ENCODE results near the gene ZNF804A.

The ZNF804A gene

DNA sequence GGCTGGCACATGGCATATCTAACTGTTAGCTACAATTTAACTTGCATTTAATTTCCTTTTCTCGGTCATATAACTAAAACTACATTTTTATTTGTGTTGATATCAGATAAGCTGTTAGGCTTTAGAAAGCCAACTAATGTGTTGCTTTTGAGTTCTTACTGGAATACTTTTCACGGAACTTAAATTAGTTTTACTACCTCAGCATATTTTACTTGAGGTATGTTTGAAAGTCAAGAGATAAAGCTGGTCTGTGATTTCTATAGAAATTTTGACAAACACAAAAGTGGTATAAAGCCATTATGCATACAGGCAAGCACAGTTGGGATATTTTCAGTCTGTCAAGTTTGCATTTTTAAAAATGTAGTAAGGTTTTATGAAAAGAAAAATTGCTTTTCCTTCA is 162.6 kb downstream of the ZNF804A start:
- TF ChIP-seq, protein P1, sequence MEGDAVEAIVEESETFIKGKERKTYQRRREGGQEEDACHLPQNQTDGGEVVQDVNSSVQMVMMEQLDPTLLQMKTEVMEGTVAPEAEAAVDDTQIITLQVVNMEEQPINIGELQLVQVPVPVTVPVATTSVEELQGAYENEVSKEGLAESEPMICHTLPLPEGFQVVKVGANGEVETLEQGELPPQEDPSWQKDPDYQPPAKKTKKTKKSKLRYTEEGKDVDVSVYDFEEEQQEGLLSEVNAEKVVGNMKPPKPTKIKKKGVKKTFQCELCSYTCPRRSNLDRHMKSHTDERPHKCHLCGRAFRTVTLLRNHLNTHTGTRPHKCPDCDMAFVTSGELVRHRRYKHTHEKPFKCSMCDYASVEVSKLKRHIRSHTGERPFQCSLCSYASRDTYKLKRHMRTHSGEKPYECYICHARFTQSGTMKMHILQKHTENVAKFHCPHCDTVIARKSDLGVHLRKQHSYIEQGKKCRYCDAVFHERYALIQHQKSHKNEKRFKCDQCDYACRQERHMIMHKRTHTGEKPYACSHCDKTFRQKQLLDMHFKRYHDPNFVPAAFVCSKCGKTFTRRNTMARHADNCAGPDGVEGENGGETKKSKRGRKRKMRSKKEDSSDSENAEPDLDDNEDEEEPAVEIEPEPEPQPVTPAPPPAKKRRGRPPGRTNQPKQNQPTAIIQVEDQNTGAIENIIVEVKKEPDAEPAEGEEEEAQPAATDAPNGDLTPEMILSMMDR (IDR thresholded peaks at IDR 0.05): no peak

DNA sequence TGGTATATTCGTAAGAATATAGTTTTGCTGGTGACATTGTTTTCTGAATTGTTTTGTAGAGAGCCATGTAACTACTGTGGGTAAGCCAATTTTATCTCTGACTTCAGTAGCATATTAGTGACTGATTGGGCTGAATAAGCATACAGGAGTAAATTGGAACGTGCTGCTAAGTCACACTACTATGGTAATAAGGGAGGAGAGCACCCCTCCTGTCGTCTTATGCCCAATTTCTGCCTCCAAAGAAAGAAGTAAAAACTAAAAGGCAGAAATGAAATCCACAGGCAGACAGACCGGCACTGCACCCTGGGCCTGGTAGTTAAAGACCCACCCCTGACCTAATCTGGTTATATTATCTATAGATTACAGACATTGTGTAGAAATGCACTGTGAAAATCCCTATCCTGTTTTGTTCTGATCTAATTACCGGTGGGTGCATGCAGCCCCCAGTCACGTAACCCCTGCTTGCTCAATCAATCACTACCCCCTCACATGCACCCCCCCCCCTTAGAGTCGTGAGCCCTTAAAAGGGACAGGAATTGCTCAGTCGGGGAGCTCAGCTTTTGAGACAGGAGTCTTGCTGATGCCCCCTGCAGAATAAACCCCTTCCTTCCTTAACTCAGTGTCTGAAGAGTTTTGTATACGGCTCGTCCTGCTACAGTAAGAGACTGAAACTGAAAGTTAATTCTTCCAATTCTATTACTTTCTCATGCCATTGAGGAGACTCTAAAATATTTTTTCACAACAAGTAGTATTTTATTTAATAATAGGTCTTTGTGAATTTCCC is 167.0 kb downstream of the ZNF804A start:
- DNase-seq (ENCODE audit: low spot score): no peak
- TF ChIP-seq, protein P1 (IDR thresholded peaks at IDR 0.05): no peak
- H3K27ac ChIP-seq: no peak overlapping the region
- H3K4me3 ChIP-seq: peak overlapping the region; percentile 33

More for the DNA sequence above, 162.6 kb downstream of the ZNF804A start:
- Histone ChIP-seq H3K27ac (no peak overlapping the region), H3K4me3 (no peak overlapping the region)
- no peak for DNase-seq (ENCODE audit: low spot score)

DNA sequence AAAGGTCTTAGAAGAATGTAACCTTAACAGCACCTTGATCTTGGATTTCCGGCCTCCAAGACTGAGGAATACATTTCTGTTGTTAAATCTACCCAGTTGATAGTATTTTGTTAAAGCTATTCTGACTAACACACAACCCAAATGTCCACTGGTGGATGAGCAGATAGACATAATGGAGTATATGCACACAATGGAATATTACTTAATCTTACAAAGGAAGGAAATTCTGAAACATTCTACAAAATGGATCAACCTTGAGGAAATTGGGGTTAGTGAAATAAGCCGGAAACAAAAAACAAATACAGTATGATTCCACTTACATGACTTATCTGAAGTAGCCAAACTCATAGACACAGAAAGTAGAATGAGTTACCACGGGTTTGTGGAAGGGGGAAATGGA is 168.7 kb downstream of the ZNF804A start:
- no peak overlapping the region for H3K4me3 ChIP-seq
- TF ChIP-seq, protein P1 (IDR thresholded peaks at IDR 0.05): no peak

DNA sequence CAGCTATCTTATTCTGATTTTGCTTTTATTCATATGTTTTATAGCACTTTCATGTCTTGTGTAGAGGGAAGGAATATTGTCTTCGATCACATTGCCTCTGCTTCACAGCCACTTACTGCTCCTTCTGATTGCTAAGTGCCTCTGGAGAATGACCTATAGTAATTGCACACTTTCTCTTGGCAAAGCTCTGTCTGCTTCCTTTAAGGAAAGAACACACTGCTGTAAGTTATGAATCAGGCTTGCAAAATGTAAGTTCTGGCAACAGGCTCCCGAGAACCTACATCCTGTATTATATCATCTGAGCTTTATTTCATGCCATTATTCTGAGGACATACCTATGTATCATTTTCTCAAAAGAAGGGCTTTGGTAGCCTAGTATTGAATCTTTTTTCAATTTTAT is 170.7 kb downstream of the ZNF804A start:
- no peak overlapping the region for H3K4me3 ChIP-seq
- TF ChIP-seq, protein P1 (IDR thresholded peaks at IDR 0.05): no peak
- H3K27ac ChIP-seq: no peak overlapping the region
- DNase-seq (ENCODE audit: low spot score): no peak

More for the DNA sequence above, 168.7 kb downstream of the ZNF804A start:
- no peak for DNase-seq (ENCODE audit: low spot score)
- no peak overlapping the region for H3K27ac ChIP-seq

DNA sequence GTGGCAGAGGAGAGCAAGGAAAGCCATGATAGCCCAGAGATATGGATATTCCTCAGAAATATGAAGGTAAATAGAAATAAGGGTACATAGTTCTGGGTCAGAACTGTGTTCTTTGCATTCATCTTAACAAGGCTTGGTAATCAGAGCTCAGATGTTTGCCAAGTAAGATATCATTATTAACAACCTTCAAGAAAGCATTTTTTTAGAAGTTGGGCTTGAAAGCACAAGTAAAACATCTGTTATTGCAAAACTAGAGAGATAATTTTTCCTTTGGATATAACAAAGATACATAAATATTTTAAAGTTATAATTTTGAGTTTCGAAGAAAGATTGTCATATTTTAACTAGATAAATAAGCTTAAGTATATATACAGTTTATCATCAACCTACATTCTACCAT is 171.4 kb downstream of the ZNF804A start:
- H3K27ac ChIP-seq: no peak overlapping the region
- no peak for DNase-seq (ENCODE audit: low spot score)
- H3K4me3 ChIP-seq: no peak overlapping the region

DNA sequence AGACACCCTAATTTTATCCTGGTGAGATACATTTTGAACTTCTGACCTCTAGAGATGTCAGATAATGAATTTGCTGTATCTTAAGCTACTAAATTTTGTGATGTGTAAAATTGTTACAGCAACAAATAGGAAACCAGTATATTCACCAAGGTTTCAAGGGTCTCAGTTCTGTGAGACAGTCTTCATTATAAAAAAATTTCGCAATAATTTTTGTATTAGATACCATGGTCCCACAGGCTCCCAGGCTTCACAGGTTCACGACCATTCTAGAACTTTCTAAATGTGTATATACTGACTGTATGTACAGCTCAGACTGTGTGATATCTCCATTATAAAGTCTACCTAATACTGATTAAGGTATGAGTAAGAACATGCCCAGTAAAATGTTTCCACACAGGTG is 181.4 kb downstream of the ZNF804A start:
- no peak for DNase-seq (ENCODE audit: low spot score)
- TF ChIP-seq, protein P1 (IDR thresholded peaks at IDR 0.05): no peak
- Histone ChIP-seq H3K4me3 (no peak overlapping the region), H3K27ac (no peak overlapping the region)

More for the DNA sequence above, 171.4 kb downstream of the ZNF804A start:
- TF ChIP-seq, protein P1 (IDR thresholded peaks at IDR 0.05): no peak

DNA sequence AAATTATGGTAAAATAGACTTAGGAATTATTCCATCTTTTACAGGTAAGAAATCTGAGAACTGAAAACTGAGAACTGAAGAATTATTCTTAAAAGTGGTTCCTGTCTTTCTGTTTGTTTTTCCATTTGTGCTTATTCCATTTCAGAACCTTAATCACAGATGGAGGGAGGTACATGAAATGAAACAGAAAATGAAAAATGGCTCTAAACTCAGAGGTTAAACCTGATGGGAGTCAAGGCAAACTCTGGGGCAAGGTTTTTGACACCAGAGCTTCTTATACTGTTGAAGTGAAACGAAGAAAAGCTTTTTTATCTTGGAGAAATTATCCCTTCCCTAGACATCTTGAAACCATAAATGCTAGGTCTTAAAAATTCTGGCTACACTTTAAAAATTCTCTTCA is 182.1 kb downstream of the ZNF804A start:
- Histone ChIP-seq H3K27ac (no peak overlapping the region), H3K4me3 (no peak overlapping the region)
- no peak for DNase-seq (ENCODE audit: low spot score)
- TF ChIP-seq, protein P1 (IDR thresholded peaks at IDR 0.05): no peak

Measured in coronary artery (tissue), 2 donors.